Testis (tissue), 3 donors: ENCODE measurements around the gene NUDT22. TPM values are rescaled to one million over a fixed set of nuclear protein-coding genes. Genes with fewer than 3 reads are reported as not detected.

Experiments
- DNase-seq: peaks from one replicate; pipeline ENCODE4 v3.0.0-alpha.2; 2019
- H3K27ac ChIP-seq, 2 donors: fragments of 200-600 bp; sonication (generic); one replicate each; pipeline ENCODE4 v1.5.1; 2019
- H3K27me3 ChIP-seq: fragments of 200-600 bp; sonication (generic); one replicate; pipeline ENCODE4 v1.5.1; 2019
- H3K36me3 ChIP-seq: fragments of 200-600 bp; sonication (generic); one replicate; pipeline ENCODE4 v1.5.1; 2017; ENCODE audit warnings: low read depth; ENCODE audit errors: missing control alignments
- H3K4me1 ChIP-seq: fragments of 200-600 bp; sonication (generic); one replicate; pipeline ENCODE4 v1.5.1; 2019
- H3K4me3 ChIP-seq, 2 donors: fragments of 200-600 bp; sonication (generic); one replicate each; pipeline ENCODE4 v1.5.1; 2017 to 2019
- H3K9me3 ChIP-seq: fragments of 200-600 bp; sonication (generic); one replicate; pipeline ENCODE4 v1.5.1; 2017
- POLR2A ChIP-seq: fragments of 450-650 bp; IDR thresholded peaks from one replicate; pipeline ENCODE4 v1.6.1; 2017; ENCODE audit warnings: antibody characterized with exemption, mild to moderate bottlenecking, moderate library complexity
- WGBS, 2 donors: methylation state at CpG; one replicate each; pipeline ENCODE4 v1.1.5; 2018; 5-methylcytosine and 5-hydroxymethylcytosine counted together
- intact Hi-C: fragments of 100-400 bp; cut with DNase I; formaldehyde crosslinking; loops from one replicate; pipeline ENCODE4 v1.15.1; 2023; ENCODE audit warnings: low total_unique reads
- polyA plus RNA-seq: library from polyadenylated mRNA; stranded (reverse); fragments of 350-450 nt; fragmentation: Illumina TruSeq; extraction: RNeasy Lipid Tissue Mini Kit (QIAGEN cat#74804); gene quantifications from one replicate; pipeline ENCODE4 v1.2.3, GENCODE V29; 2014; ENCODE audit warnings: low read depth, low replicate concordance; ENCODE audit not compliant: insufficient read depth
- total RNA-seq, 2 donors: library from RNA; depleted of rRNA; stranded (reverse); fragments of >200 nt; gene quantifications; one replicate each; pipeline ENCODE4 v1.2.3, GENCODE V29; 2016
- TF ChIP-seq, protein P1 (sequence below), 3 experiments: fragments of 450-650 bp in 2 of 3; fragments of 200-600 bp in 1 of 3; sonication (generic) in 1 of 3; IDR thresholded peaks; one replicate each; pipeline ENCODE4 v1.5.1; 2016 to 2019; ENCODE audit warnings: antibody characterized with exemption in 3 of 3, mild to moderate bottlenecking in 2 of 3, moderate library complexity in 1 of 3

NUDT22 gene
- total and polyA plus RNA-seq, 3 donors from 2014 or later, result 19.0 to 52.7 (median 50.9) TPM

DNA sequence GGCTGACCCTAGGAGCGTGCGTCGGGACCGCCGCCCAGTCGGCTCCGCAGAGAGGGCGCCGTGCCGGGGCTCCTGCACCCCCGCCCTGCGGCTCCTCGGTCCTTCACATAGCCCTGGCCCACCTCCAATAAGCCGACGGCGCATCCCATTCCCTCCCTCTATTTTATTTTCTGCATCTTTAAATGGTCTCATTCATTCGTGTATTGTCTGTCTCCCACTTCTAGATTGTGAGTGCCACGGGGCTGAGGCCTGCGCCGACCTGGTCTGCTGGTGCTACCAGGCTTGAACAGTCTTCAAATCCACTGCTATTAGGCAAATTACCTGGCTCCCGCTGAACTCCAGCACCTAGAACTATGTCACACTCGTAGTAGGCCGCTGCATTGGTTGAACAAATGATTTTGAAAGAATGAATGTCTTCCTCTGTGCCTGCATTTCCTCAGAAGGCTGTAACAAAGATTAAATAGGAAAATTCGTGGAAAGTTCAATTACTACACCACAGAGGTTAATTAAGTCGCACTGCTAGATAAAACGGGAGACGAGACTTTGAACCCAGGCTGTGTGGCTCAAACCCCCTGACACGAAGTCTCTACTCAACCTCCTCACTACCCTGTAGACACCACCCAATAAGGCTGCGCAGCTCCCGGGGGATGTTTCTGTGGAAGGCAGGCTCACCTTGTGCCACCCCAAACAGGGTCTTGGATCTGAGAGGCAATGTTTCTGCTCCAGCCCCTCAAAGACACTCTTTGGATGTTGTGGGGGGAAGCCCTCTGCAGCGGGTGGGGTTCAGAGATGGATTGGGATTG lies 21.9 kb downstream of the NUDT22 start:
- WGBS, 2 donors, result 28 to 29% methylated on average over 23 to 31 of the region's 31 CpGs
- no peaks in the 10 kb centered on the region for H3K9me3 ChIP-seq
- intact Hi-C loops, result no loop called here

DNA sequence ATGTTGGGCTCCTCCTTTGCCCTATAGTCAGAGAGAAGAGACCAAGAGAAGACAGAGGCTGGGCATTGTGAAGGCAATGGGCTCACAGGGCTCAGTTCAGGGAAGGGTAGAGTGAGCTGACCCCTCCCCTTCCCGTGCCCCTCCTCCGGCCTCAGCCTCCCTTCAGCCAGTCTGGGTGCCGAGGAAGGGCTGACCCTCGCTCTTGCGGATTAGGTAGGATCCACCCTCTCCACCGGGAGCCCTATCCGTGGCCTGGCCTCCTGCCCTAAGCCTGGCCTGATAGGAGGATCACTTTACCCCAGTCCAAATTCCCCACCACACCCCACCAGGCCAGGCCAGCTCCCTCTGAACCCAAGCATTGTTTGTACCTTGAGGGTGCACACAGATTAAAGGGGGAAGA lies 22.5 kb downstream of the NUDT22 start:
- DNase-seq, result no peak
- Histone ChIP-seq H3K36me3 (no peaks in the 10 kb centered on the region), H3K9me3 (no peaks in the 10 kb centered on the region), H3K27ac (no peak overlapping the region), H3K4me3 (no peak overlapping the region), H3K27me3 (no peaks in the 10 kb centered on the region), H3K4me1 (peaks cover 44% of the 10 kb centered on the region)
- no peak for TF ChIP-seq POLR2A
- TF ChIP-seq, protein P1, sequence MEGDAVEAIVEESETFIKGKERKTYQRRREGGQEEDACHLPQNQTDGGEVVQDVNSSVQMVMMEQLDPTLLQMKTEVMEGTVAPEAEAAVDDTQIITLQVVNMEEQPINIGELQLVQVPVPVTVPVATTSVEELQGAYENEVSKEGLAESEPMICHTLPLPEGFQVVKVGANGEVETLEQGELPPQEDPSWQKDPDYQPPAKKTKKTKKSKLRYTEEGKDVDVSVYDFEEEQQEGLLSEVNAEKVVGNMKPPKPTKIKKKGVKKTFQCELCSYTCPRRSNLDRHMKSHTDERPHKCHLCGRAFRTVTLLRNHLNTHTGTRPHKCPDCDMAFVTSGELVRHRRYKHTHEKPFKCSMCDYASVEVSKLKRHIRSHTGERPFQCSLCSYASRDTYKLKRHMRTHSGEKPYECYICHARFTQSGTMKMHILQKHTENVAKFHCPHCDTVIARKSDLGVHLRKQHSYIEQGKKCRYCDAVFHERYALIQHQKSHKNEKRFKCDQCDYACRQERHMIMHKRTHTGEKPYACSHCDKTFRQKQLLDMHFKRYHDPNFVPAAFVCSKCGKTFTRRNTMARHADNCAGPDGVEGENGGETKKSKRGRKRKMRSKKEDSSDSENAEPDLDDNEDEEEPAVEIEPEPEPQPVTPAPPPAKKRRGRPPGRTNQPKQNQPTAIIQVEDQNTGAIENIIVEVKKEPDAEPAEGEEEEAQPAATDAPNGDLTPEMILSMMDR (IDR thresholded peaks at IDR 0.05), result no peak
- 40 to 75% methylated on average over 2 to 7 of the region's 7 CpGs for WGBS, 2 donors
- intact Hi-C loops, result no loop called here

More for the DNA sequence above, 21.9 kb downstream of the NUDT22 start:
- DNase-seq, result peak; percentile 58
- Histone ChIP-seq H3K4me3 (peak overlapping the region; percentile 47 to 80), H3K4me1 (peaks cover 47% of the 10 kb centered on the region), H3K27me3 (no peaks in the 10 kb centered on the region), H3K27ac (peak overlapping the region; percentile 68 to 75), H3K36me3 (no peaks in the 10 kb centered on the region)
- TF ChIP-seq POLR2A, result no peak
- TF ChIP-seq, protein P1 (IDR thresholded peaks at IDR 0.05), result no peak

DNA sequence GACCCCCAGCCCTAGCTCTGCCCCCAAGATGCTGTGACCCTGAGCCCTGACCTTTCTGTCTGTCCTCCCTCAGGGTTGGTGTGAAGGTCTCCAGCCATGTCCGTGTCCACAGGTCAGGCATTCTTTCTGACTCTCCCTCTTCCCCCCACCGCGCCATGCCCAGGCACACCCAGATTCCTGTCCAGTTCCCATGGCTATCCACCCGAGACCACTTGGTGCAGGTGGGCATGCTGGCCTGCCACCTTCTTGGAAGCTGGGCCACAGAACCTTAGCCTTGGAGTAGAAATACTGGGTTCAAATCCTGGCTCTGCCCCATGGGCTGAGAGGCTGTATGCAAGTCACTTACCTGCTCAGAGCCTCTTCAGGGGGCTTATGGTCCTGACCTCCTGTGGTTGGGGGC lies 23.0 kb downstream of the NUDT22 start:
- Histone ChIP-seq H3K4me1 (peaks cover 44% of the 10 kb centered on the region), H3K36me3 (no peaks in the 10 kb centered on the region), H3K27me3 (no peaks in the 10 kb centered on the region), H3K27ac (no peak overlapping the region), H3K4me3 (no peak overlapping the region), H3K9me3 (no peaks in the 10 kb centered on the region)
- no peak for DNase-seq
- intact Hi-C loops, result no loop called here
- WGBS, 2 donors, result 94 to 96% methylated on average over 4 of the region's 4 CpGs
- TF ChIP-seq, protein P1 (IDR thresholded peaks at IDR 0.05), result no peak

DNA sequence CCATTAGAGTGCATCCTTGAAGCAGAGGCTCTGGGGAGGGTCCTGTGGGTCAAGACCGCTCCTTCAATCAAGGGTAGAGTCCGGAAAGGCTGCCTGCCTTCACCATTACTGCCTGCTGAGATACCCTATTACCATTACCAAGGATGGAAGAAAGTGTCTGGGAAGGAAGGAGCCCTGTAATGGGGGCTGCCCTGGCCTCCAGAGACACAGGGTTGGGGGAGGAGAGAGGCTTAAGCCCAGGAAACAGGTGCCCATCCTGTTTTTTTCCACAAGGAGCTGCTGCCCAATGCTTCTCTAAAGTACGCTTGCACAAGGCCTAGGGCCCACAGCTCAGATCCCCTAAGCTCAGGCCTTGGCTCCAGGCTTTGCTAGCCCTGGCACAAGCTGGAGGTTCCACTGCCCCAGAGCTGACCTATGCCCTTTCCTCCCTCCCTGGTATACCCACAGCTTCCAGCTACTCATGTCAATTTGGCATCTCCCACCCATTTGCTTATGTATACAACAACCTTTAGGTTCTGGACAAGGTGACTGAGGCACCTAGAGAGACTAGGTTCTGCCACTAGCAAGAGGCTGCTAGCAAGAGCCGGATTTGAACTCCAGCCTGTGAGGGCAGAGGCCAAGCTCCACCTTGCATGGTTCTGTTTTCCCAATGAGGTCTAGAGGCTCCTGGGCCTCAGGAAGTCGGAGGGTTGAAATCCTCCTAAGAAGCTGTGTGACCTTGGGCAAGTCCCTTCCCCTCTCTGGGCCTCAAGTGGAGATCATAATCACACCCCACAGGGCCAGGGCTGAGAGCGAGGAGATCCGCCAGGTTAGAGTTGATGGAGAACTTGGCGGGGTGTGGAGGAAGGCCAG lies 23.7 kb downstream of the NUDT22 start:
- Histone ChIP-seq H3K36me3 (no peaks in the 10 kb centered on the region), H3K4me1 (peaks cover 42% of the 10 kb centered on the region), H3K9me3 (no peaks in the 10 kb centered on the region), H3K4me3 (no peak overlapping the region), H3K27ac (no peak overlapping the region), H3K27me3 (no peaks in the 10 kb centered on the region)
- DNase-seq, result no peak
- TF ChIP-seq, protein P1 (IDR thresholded peaks at IDR 0.05), result no peak
- no peak for TF ChIP-seq POLR2A
- 76 to 88% methylated on average over 5 to 8 of the region's 8 CpGs for whole genome bisulfite sequencing, 2 donors
- intact Hi-C loops, result no loop called here
